ENCODE results near the gene FARP1.

Gene FARP1

DNA sequence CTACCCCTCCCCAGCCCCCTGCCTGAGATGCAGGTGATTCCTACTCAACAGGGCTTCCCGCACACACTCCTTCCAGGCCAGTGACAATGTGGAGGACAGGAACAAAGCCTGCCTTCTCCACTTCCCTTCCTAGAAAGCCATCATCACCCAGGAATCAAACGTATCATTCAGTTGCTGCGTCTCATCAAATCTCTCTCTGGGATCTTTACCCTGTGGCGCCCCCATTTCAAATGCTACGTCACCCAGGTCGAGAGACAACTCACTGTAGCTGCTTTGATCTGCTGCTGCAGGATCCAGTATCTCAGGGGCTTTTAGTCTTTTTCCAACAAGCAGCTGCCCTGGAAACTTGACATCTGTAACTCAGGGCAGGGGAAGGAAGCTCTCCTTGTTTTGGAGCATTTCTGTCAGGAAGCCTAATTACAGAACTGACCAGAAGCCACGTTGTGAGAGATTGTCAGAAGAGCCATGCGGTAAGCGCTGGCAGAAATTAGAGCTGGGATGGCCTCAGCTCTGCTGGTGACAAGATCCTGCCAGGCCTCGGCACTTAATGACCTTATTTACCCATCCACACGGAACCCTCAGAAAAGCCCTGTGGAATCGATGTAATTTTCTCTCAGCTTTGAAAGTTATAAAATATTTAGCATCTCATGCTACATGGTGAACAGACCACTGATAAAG is 293.5 kb downstream of the FARP1 start:
- no peak for DNase-seq

DNA sequence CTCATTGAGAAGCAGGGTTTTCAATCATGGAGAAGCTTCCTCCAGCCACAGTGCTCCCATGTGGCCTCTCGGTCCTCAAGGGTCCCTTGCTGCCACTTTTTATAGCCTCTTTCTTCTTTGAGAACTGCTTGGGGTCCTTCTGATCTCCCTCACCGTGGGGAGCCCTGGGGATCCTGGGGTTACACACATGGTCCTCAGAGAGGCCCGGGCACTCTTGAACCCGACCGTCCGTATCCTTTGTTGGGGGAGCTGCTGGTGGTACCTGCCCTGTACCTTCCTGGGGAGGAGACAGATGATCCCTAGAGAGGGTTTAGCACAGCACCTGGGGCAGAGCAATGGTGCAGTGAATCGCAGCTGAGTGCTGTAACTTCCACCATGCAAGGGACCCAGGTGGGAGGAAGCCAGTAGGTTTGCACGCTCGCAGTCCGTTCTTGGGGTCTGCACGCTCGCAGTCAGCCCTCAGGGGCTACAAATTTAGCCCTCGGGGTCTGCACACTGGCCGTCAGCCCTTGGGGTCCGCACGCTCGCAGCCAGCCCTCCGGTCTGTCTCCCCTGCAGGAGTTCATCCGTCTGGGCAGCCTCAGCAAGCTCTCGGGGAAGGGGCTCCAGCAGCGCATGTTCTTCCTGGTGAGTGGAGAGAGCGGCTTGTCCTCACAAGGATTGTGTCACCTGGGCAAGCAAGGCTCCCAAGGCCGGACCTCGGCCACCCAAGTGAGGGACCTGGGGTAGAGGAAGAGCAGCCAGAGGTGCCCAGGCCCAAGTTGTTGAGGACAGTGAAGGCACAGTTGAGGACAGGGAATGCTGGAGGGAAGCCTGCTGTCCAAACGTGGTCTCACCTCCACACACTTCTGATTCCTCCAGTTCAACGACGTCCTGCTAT is 295.6 kb downstream of the FARP1 start:
- DNase-seq, result no peak

DNA sequence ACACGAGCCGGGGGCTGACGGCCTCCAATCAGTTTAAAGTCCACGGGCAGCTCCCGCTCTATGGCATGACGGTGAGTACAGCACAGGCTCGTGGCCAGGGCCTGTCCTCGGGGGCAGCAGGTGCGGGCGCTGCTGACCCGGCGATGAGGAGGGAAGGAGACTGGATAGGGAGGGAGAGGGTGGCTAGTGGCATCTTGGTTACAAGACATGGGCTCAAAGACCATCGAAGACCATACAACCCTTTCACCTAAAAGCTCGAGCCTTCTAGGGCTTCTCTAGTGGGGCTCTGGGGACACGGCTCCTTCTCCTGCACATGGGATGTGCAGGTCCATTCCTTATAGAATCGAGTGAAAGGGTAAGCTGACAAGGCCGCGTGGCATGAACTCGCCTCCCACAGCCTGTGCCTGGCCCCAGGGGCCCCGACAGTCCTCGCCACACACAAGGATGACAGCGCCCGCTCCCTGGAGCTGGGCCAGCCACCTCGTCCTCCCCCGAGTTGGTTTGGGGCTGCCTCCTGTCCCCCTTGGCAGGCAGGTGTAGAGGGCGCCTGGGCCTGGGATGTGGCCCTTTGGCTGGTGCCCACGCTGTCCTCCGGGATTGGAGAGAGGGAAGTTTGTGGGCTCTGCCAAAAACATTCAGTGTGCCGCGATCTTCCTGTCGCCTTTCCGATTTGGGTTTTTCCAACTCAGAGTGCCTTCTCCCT is 296.4 kb downstream of the FARP1 start:
- no peak for DNase-seq

DNA sequence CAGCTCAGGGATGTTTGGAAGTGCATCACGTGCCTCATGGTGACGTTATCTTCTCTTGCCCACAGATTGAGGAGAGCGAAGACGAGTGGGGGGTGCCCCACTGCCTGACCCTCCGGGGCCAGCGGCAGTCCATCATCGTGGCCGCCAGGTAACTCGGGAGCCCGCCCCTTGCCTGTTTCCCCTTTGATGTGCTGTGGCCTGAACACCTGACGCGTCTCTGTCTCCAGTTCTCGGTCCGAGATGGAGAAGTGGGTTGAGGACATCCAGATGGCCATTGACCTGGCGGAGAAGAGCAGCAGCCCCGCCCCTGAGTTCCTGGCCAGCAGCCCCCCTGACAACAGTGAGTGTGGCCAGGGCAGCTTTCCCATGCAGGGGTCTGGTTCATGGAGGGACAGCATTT is 297.0 kb downstream of the FARP1 start:
- DNase-seq, result no peak

DNA sequence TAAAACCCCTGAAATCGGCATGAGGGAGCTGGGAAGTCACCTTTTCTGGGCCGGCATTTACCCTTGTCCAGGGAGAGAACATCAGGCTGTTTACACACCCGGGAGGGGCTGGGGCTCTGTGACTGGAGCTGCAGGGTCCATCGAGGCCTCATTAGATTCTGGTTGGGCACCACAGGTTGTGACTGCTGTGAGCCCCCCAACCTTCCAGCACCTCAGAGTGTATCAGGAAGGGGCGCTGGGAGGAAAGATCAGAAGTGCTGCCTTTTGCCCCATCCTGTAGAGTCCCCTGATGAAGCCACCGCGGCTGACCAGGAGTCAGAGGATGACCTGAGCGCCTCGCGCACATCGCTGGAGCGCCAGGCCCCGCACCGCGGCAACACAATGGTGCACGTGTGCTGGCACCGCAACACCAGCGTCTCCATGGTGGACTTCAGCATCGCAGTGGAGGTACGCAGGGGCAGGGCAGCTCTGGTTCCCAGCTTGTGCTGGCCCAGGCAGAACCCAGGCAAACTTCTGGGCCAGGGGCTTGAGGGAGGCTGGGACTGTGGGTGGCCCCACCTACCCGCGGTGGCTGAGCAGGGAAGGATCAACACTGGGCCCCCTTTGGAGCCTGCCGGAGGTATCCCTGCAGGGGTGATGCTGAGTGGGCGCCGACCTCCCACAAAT is 297.6 kb downstream of the FARP1 start:
- no peak for DNase-seq

DNA sequence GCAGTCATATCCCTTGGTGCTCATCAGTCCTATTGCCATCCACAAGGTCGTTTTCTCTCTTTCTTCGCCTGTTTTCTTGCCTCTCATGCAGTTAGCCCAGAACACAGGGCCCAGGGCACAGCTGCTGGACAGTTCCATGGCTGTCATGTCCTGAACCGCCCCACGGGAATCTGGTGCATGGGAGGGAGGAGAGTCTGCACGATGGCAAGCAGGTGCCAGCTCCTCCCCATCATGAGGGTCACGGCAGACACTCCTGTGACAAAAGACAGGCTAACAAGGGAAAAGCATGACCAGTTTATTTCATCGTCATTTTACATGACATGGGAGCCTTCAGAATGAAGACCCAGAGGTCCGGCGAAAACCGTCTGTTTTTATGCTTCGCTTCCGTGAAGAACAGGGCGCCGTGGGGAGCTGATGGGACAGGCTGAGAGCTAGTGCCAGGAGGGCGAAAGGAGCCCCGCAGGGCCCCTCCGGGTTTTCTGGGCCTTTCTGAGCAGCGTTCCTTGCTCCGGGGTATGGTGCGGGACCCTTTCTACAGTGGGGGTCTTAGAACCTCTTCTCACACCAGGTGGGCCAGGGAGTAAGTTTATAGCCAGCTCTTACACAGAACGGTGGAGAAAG is 298.3 kb downstream of the FARP1 start:
- no peak for DNase-seq

DNA sequence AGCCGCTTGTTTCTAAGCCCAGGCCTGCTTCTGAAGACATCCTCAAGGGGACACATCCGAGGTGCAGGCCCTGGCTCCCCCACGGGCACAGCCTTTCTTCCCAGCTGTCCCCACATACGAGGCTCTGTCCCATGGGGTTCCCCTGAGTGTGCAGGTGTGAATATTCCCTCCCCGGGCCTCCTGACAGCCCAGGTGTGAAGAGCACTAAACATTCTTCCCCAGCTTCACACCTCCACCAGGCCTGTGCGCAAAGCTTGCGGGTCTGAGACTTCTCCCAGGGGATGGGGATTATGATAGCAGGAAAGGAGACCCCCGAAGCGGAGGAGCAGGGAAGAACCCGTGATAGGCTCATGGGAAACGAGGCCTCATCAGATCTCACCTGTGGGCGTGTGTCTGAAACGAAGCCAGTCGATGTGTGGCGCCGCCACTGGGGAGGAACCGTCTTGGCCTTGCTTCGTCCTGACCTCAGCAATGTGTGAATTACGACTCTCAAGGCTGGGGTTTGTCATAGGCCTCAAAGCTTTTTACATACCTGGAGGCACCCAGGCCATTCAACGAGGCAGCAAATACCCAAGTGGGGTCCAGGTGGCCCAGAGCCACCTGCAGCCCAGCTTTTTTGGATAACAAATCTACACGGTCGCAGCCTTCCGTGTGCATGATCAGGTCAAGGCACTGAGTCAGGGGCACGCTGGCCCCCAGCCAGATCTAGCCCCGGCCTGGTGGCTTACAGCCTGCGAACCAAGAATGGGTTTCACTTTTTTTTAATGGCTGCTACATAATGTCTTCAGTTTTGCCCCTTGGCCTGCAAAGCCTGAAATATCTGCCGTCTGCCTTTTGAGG is 299.7 kb downstream of the FARP1 start:
- DNase-seq, result no peak

DNA sequence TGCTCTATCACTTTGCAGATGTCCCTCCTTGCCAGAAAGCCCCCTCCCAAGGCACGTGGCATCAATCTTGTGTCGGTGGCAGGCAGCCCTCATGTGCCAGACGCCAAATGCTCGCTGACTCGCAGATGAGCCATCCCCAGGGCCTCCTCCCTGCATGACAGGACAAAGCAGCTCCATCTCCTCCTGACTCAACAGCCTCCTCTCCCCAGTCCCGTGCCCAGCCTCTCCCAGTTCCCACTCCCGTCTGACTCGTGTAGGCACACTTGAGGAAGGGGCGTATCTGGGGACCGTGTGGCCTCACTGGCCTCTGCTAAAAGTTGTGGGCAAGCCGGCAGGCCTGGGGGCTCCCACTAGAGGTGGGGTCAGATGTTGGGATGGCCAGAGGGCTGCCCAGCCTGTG is 300.4 kb downstream of the FARP1 start:
- no peak for DNase-seq

DNA sequence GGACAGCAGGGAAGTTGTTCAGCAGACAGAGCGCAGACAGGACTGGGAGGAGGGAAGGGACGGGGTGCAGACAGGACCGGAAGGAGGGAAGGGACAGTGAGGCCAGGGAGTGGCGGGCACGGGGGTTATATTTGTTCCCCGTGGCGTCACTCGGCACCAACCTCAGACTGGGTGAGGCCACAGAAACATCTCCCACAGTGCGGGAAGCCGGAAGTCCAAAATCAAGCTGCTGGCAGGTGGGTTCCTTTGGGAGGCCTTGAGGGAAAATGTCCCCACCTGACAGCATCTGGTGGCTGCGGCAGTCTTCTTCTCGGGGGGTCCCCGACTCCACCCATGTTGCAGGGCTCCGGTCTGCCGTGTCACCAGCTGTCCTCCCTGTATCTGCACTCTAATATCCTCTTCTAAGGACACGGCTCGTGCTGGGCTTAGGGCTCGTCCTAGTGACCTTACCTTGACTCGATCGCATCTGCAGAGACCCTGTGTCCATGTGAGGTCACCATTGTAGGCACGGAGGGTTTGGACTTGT is 301.0 kb downstream of the FARP1 start:
- DNase-seq, result no peak

DNA sequence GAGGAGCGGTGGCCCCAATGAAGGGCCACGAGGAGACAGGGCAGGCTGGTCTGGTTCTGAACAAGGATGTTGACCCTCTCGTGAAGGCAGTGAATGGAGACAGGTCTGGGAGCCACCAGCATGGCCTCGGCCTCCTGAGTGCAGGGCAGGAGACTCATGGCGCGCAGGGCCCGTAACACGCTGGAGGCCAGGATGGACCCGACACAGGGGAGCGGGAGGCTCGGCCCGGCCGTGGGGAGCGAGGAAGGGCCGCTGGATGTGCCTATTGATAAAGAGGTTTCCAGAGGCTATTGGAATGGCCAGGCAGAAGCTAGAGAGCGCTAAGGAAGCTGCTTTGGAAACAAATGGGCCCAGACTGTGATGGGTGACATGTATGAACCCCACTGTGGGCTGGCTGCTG is 301.5 kb downstream of the FARP1 start:
- no peak for DNase-seq

DNA sequence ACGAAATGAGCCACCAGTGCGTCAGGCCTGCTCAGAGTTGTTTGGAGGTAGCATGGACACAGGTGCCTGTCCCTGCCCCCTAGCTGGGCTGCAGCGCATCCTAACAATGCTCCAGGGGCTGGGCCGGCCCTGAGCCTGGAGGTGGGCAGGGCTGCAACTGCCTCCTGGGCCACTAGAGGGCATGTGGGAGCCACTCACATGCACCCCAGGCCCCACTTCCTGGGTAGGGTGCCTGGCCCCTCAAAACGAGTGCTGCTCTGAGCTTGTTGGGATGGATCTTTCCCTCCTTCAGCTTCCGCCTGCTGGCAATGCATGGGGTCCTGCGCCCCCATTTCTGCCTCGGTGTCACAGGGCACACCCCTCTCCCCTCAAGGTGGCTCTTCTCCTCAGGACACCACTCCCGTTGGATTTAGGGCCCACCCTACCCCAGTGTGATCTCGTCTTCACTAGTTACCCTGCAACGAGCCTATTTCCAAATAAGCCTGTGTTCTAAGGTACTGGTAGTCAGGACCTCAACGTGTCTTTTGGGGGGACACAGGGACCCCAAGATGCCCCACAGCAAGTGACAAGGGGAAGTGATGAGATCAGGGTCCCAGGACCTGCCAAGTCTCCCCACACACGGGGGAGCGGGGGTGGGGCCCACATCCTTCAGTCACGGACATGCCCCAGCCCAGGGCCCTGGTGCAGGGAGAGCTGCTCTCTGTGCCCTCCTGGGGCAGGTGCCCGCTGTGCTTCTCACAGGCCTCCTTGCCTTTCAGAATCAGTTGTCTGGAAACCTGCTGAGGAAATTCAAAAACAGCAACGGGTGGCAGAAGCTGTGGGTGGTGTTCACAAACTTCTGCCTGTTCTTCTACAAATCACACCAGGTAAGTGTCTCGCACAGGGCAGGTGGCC is 302.7 kb downstream of the FARP1 start:
- DNase-seq, result no peak

DNA sequence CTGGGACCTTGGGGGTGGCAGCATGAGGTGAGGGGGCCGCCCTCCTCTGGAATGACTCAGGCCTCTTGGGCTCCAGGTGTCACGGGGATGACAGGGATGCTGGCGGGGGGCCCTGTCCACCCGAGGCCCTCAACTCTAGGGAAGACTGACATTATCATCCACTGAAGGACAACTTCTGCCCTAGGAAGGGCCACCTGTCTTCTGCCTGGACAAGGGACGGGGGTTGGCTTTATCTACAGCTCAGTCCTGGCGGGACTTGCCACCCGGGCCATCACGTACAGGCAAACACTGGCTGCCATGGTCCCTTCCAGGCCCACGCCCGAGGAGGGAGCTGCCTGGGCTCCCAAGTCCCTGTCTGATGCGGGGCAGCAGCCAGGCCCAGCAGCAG is 303.3 kb downstream of the FARP1 start:
- no peak for DNase-seq

DNA sequence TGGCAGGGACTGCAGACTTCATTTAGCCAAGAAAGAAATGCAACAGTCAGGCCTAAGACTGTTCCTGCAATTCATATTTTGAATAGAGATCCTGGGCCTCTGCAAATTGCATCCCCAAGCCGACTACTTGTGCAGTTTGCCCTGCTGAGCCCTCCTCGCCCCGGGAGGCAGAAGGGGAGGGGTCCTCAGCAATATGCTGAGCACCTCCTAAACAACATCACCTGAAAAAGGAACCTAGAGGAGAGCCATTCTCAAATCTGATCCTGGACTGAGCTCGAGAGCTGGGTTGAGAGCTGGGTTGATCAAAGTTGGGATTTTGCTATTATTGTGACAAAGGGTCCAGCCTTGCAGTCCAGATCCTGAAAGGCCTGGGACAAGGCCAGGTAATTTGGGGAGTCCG is 304.2 kb downstream of the FARP1 start:
- DNase-seq, result no peak

DNA sequence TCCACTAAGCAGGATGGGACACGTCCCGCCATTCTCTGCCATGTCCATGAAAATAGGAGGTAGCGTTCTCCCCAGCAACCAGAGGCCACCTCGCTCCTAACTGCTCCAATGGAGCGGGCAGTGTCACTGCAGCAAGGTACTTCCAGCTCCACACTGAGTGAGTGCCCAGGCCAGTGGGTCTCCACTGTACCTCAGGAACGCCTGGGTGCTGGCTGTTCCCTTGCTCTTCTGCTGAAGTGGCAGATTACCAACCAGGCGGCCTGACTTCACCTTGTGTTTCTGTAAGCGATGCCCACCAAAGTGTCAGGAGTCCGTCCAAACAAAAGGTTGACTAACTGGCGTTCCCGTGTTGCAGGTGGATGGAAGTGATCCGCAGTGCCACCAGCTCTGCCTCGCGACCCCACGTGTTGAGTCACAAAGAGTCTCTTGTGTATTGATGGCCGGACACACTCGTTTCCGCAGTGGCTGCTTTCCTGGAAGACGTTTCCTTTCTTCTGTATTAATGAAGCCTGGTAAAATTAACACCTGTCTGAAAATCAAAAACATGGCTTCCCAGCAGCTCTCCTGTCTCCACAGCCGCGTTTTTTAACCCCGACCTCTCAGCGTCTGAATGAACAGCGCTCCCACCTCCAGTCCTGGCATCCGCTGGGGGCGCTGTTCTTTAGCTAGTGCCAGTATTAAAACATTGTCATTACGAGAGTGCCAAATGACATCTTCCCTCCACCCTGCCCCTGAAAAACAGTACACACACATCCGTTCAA is 305.2 kb downstream of the FARP1 start:
- no peak for DNase-seq

DNA sequence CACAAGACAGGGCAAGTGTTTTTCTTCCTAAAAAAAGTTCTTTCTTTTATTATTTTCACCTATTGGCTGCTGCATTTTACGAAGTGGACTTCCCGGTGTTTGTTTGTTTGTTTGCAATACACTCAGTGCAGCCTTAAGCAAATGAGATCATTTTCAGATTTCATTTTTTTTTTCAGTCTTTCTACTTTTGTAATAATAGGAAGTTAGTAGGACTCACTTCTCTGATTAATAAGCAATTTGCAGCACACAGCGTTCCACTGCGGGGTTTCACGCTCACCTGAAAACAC is 305.7 kb downstream of the FARP1 start:
- DNase-seq, result no peak

DNA sequence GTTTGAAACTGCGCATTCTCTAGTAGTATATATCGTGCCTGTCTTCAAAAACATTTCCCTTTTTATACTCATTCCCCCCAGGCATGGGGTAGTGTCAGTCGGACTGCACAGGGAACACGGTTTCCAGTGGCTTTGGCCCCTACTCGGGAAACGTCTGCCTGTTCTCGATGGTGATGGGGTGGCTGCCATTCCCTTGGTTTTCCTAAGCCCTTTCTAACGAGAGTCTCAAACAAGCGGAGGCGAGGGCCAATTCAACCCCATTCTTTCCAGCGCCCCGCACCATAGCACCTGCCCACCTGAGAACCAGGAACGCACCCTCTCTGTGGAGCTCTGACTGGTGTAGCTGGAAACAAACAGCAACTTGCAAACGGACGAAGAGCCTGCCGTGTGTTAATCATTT is 306.4 kb downstream of the FARP1 start:
- no peak for DNase-seq

DNA sequence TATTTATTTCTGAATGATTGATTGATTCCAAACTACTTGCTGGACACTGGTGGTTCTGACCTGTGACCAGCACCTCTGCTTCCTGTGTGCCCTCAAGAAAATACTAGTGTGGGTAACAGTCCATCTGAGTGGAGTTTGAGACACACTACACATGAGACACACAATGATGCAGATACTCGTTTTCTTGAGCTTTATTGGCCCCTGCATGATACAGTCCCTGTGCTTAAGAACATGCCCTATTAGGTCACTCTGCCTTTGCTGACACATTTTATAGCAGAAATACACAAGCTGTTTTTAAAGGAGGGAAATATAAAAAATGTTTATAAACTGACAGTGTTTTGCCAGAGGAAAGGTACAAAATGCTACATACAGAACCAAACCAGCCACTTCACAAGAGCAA is 307.1 kb downstream of the FARP1 start:
- no peak for DNase-seq

DNA sequence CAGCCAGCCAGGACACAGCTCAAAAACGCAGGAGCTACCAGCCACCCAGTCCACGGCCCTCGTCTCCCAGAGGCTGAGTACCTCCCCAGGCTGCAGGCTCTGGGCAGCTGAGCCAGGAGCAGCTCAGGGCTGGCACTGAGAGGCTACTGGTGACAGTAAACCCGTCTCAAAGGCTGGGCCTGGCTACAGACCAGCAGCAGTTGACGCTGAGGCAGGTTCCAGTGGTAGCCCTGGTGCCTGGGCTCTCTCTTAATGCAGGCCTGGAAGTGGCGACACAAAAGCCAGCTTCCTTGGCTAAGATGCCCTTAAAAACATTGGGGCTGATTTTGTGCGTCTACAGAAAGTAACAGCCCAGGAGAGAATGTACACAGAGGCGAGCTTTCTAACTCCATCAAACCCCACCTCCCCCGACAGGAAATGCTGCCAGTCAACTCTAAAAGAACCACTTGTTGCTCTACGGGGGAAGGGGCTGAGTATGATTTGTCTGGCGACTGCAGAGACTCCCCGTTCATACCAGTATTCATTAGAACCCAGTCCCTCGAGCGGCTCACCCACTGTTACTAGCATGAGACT is 307.7 kb downstream of the FARP1 start:
- DNase-seq, result no peak

DNA sequence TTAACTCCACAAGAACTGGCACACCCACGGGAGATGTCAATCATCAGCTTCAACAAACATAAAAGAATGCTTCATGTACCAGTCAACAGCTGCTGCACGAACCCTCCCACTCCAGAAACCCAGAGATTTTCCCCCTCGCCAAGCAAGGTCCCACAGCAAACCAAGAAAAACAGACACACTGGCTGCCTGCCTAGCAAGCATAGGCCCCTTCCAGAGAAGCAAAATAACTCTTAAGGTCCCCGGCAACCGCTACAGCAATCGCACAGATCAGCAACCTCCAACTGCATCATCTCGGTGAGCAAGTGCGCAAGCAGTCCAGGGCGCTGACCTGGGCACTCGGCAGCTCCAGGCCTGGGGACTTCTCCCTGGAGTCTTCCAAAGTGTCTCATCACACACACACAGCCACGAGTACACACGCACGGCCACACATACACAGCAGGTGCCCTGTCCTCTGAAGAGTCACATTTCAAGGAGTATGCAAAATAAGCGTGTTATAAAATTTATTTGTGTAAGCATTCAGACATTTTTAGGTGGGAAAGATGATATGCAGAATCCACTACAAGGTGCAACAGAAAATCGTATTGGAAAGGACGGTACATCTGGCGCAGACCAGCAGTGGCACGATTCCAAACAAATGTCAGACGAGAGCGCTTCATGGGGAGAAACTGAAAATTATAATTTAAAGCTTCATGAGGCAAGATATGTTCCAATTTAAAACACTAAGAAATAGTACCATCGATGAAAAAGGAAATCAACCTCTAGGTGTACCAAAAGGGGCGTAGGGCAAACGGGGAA is 309.0 kb downstream of the FARP1 start:
- DNase-seq, result no peak

Data from NCI-H1436 treated with DMSO at 0.1 percent for 48 hours (cell line).